ENCODE measurements around the gene WSB1. TPM values are rescaled to one million over a fixed set of nuclear protein-coding genes. Genes with fewer than 3 reads are reported as not detected.

WSB1 gene, protein sequence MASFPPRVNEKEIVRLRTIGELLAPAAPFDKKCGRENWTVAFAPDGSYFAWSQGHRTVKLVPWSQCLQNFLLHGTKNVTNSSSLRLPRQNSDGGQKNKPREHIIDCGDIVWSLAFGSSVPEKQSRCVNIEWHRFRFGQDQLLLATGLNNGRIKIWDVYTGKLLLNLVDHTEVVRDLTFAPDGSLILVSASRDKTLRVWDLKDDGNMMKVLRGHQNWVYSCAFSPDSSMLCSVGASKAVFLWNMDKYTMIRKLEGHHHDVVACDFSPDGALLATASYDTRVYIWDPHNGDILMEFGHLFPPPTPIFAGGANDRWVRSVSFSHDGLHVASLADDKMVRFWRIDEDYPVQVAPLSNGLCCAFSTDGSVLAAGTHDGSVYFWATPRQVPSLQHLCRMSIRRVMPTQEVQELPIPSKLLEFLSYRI
- polyA plus RNA-seq (2011; rRNA removed) (144 and 163 TPM in 2 replicates), polyA minus RNA-seq (2011; rRNA and poly(A)+ RNA removed) (44.4 and 53.6 TPM in 2 replicates)

DNA sequence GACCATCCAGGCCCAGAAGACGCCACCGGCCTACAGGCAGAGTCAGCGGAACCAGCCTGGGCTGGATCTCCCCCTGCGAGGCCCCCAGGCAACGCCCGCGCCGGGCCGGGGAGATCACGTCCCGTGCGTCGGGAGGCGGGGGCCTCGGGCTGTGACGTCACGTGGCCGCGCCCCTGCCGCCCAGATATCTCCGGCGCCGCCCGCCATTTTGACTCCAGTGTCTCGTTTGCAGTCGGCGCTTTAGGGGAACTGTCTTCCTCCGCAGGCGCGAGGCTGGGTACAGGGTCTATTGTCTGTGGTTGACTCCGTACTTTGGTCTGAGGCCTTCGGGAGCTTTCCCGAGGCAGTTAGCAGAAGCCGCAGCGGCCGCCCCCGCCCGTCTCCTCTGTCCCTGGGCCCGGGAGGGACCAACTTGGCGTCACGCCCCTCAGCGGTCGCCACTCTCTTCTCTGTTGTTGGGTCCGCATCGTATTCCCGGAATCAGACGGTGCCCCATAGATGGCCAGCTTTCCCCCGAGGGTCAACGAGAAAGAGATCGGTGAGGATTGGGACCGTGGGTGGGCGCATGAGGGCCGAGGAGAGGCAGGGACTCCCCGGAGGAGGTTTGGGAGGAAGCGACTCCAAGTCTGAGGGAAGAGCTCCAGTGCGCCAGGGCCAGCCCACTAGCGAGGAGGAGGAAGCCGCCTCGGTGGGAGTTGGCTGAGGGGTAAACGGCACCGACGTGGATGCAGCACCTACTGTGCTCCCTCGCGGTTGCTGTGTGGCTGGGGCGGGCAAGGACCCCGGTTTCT, at the start of gene WSB1:
WSB1 (plus strand) TSS at position 217 of the 791 bp plus-strand sequence; CDS start at position 499, 282 bp downstream.
- TF ChIP-seq, protein P1, sequence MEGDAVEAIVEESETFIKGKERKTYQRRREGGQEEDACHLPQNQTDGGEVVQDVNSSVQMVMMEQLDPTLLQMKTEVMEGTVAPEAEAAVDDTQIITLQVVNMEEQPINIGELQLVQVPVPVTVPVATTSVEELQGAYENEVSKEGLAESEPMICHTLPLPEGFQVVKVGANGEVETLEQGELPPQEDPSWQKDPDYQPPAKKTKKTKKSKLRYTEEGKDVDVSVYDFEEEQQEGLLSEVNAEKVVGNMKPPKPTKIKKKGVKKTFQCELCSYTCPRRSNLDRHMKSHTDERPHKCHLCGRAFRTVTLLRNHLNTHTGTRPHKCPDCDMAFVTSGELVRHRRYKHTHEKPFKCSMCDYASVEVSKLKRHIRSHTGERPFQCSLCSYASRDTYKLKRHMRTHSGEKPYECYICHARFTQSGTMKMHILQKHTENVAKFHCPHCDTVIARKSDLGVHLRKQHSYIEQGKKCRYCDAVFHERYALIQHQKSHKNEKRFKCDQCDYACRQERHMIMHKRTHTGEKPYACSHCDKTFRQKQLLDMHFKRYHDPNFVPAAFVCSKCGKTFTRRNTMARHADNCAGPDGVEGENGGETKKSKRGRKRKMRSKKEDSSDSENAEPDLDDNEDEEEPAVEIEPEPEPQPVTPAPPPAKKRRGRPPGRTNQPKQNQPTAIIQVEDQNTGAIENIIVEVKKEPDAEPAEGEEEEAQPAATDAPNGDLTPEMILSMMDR (IDR thresholded peaks at IDR 0.05; ENCODE audit: insufficient read depth, low read depth, low read length): no peak
- POLR2A ChIA-PET: interaction anchor here (0.7 to 1.1 kb wide), 3 partner anchors 11 to 52 kb away, joined by 3 to 5 read pairs (median 4); no protein-coding TSS in a partner anchor
- CTCF ChIA-PET: interaction anchor here (0.7 to 2.2 kb wide), 11 partner anchors 21 to 60 kb away, joined by 3 to 6 read pairs (median 3); no protein-coding TSS in a partner anchor
- no peak for DNase-seq (ENCODE audit: low read depth)
- no peaks in the 10 kb centered on the region for H3K36me3 ChIP-seq (ENCODE audit: control insufficient read depth, insufficient read depth, low read length)
- H3K4me3 ChIP-seq (ENCODE audit: low read depth, low read length): peak within 1 kb of the TSS; percentile 89
- H3K27me3 ChIP-seq (ENCODE audit: control insufficient read depth, insufficient read depth, low read length): no peaks in the 10 kb centered on the region

DNA sequence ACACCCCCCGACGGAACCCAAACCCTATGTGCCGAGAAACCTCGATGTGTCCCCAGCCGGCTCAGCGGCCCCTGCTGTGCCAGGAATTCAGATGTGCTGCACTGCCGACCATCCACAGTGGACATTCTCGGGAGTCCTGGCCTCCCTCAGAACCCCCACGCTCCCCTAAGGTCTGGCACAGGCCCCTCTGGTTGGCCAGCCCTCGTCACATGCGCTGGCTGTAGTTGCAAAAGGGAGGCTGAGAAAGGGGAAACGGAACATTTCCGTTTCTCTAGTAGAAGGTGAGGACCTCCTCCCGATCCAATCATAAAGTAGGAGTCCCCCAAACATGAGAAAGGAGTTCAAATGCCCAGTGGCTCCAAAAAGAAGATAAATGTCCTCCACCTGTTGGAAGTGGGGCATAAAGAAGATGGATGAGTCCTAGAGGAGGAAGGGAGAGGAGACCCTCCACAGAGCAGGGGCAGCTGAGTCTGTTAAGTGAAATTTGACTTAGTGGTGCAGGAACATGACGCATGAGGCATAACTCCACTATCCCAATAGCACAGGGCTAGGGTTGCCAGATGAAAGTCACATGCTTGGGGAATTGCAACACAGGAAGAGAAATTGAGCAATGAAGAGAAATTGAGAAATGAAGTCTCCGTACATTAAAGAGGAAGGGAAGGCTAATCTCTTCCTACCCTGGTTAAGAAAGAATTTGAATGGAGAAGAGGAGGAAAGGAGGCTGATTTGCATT, 49.3 kb upstream of the WSB1 start:
- POLR2A ChIA-PET: no interaction called here
- H3K27me3 ChIP-seq (ENCODE audit: control insufficient read depth, insufficient read depth, low read length): 0 out of 2 replicates have a peak, but pooled peaks cover 1% of the 10 kb centered on the region
- TF ChIP-seq, protein P1 (IDR thresholded peaks at IDR 0.05; ENCODE audit: insufficient read depth, low read depth, low read length): no peak
- no peaks in the 10 kb centered on the region for H3K36me3 ChIP-seq (ENCODE audit: control insufficient read depth, insufficient read depth, low read length)
- CTCF ChIA-PET: interaction anchor here (1.0 to 5.0 kb wide), 10 partner anchors 8 to 403 kb away, joined by 3 to 26 read pairs (median 3); no protein-coding TSS in a partner anchor
- peak overlapping the region; percentile 5; the same call in 1 of the 2 replicates for H3K4me3 ChIP-seq (ENCODE audit: low read depth, low read length)
- peak; percentile 85 for DNase-seq (ENCODE audit: low read depth)

DNA sequence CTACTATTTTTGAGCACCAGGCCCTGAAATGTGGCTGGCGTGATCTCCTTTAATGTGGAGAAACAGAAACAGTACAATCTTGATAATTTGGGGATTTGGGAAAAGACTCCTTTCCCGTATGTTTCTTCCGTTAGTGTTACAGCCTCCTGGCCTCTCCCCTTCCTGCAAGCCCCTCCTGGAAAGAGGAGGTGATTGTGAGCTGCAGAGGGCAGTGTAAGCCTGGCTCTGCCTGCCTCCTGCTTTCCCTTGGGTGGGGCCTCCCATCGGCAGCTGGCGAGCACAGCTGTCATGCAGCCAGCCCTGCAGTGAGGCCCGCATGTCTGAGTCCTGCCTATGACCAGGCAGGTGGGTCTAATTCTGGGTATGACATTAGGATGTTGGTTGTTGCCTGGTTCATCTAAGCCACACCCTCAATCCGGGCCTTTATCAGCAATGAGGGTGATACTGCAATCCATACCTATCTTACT, 48.7 kb upstream of the WSB1 start:
- CTCF ChIA-PET: interaction anchor here (0.6 to 5.0 kb wide), 16 partner anchors 8 to 407 kb away, joined by 3 to 26 read pairs (median 3); no protein-coding TSS in a partner anchor
- Histone ChIP-seq H3K36me3 (ENCODE audit: control insufficient read depth, insufficient read depth, low read length) (no peaks in the 10 kb centered on the region), H3K4me3 (ENCODE audit: low read depth, low read length) (peak overlapping the region; percentile 5; the same call in 1 of the 2 replicates), H3K27me3 (ENCODE audit: control insufficient read depth, insufficient read depth, low read length) (0 out of 2 replicates have a peak, but pooled peaks cover 1% of the 10 kb centered on the region)
- POLR2A ChIA-PET: no interaction called here
- DNase-seq (ENCODE audit: low read depth): no peak
- TF ChIP-seq, protein P1 (IDR thresholded peaks at IDR 0.05; ENCODE audit: insufficient read depth, low read depth, low read length): peak; percentile 69

DNA sequence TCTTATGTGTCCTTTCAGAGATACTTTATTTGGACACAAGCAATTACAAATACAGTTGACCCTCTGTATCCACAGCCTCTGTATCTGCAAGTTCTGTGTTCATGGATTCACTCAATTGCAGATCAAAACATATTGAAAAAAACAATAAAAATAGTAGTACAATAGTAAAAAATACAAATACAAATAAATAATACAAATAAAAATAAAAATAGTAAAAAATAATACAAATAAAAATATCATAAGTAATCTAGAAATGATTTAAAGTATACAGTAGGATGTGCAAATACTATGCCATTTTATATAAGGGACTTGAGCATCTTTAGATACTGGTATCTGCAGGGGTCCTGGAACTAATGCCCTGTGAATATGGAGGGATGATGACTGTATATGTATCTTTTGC, 47.4 kb upstream of the WSB1 start:
- Histone ChIP-seq H3K27me3 (ENCODE audit: control insufficient read depth, insufficient read depth, low read length) (0 out of 2 replicates have a peak, but pooled peaks cover 1% of the 10 kb centered on the region), H3K36me3 (ENCODE audit: control insufficient read depth, insufficient read depth, low read length) (no peaks in the 10 kb centered on the region), H3K4me3 (ENCODE audit: low read depth, low read length) (no peak overlapping the region)
- no peak for DNase-seq (ENCODE audit: low read depth)
- TF ChIP-seq, protein P1 (IDR thresholded peaks at IDR 0.05; ENCODE audit: insufficient read depth, low read depth, low read length): no peak
- CTCF ChIA-PET: interaction anchor here (1.3 to 5.0 kb wide), 7 partner anchors 10 to 406 kb away, joined by 3 to 26 read pairs (median 5); no protein-coding TSS in a partner anchor
- POLR2A ChIA-PET: interaction anchor here (0.7 kb wide), 1 partner anchor 16 kb away, joined by 3 read pairs; no protein-coding TSS in a partner anchor

All from BJ (cell line).